ENCODE data around the gene FIGN. TPM values are rescaled to one million over a fixed set of nuclear protein-coding genes. Genes with fewer than 3 reads are reported as not detected.

FIGN gene
- total and polyA plus RNA-seq, 10 of the 15 experiments (the other 5 are each of a cell fraction or from before 2014, with no cell fraction given): under 0.01 to 0.01 TPM; not detected in 8

DNA sequence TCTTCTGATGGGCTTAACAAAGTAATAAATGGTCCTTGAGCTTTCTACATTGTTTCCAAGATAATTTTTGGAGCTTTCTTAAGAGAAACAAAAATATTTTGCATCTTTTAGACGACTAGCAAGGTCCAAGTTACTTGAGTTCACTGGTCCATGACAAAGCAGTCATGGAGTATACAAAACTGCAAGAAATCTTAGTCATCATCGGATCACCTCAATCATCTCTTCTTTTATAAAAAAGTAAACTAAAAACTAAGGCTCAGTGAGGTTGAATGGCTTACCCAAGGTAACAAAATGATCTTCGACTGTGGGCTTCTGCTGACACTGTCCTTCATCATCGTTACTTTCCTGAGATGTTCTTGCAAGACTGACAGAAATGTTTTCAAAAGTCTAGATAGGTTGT, 11.9 kb downstream of the FIGN start:
- ChIA-PET CTCF (interaction anchor here (0.9 to 1.6 kb wide), 2 partner anchors 9 to 18 kb away, joined by 3 read pairs; no protein-coding TSS in a partner anchor), SMC1A (ENCODE audit: uncharacterized antibody, unreplicated experiment) (interaction anchor here (0.7 kb wide), 1 partner anchor 1743 kb away, joined by 3 read pairs; no protein-coding TSS in a partner anchor), POLR2A (no interaction called here), RAD21 (ENCODE audit: unreplicated experiment) (no interaction called here)
- Histone ChIP-seq H3K79me2 (ENCODE audit: control insufficient read depth, insufficient read depth, low read length) (no peaks in the 10 kb centered on the region), H4K20me1 (ENCODE audit: control insufficient read depth, insufficient read depth) (no peaks in the 10 kb centered on the region), H3K9ac (ENCODE audit: control insufficient read depth, insufficient read depth, low read length) (no peak overlapping the region), H3K27me3 (replicated peaks in 1 of 2; ENCODE audit: control insufficient read depth in 2 of 2, insufficient read depth in 2 of 2, low read length in 1 of 2) (no peaks in the 10 kb centered on the region), H3K4me3 (no peak overlapping the region), H3K27ac (ENCODE audit: control insufficient read depth, insufficient read depth) (no peak overlapping the region), H3K9me3 (replicated peaks; ENCODE audit: control insufficient read depth, insufficient read depth, low read length) (no peaks in the 10 kb centered on the region), H3K4me2 (ENCODE audit: control insufficient read depth, insufficient read depth) (no peak overlapping the region), H2AFZ (ENCODE audit: control insufficient read depth, low read depth, low read length) (no peak overlapping the region), H3K36me3 (ENCODE audit: control insufficient read depth in 2 of 2, insufficient read depth in 2 of 2, low read length in 1 of 2) (no peaks in the 10 kb centered on the region), H3K4me1 (ENCODE audit: control insufficient read depth, insufficient read depth, low read length) (no peaks in the 10 kb centered on the region)
- WGBS (ENCODE audit: insufficient coverage, insufficient replicate concordance, low lambda C conversion rate, missing lambda C conversion rate): 11% methylated on average over 4 of the region's 4 CpGs
- no peak for TF ChIP-seq ZNF274 (IDR thresholded peaks at IDR 0.05; ENCODE audit: insufficient read depth, insufficient read length)
- TF ChIP-seq NFIC (IDR thresholded peaks at IDR 0.05; ENCODE audit: low read depth, low read length): no peak
- TF ChIP-seq SIN3A (IDR thresholded peaks at IDR 0.05; ENCODE audit: low read depth, low read length): no peak
- no peak for TF ChIP-seq RB1 (IDR thresholded peaks at IDR 0.05; ENCODE audit: borderline replicate concordance)
- no peak for TF ChIP-seq CTCF (IDR thresholded peaks at IDR 0.05 in 2 of 3, conservative IDR thresholded peaks at IDR 0.05 in 1 of 3; ENCODE audit: control insufficient read depth in 2 of 3, extremely low read depth in 1 of 3, insufficient read depth in 1 of 3, low read depth in 3 of 3, low read length in 3 of 3)
- DNase-seq (ENCODE audit: low read depth, low spot score): no peak
- intact Hi-C loops (cut with micrococcal nuclease; ENCODE audit: unreplicated experiment) (no loop called here), in situ Hi-C loops (cut with MboI) (no loop called here)
- no peak for ATAC-seq
- no TSS peak for BruUV-seq (replicated peaks)
- FAIRE-seq: no peak

GRCh38 chr2:163723348-163723747, 12.5 kb downstream of the FIGN start:
- intact Hi-C loops (cut with micrococcal nuclease; ENCODE audit: unreplicated experiment): no loop called here
- ChIA-PET SMC1A (ENCODE audit: uncharacterized antibody, unreplicated experiment) (interaction anchor here (0.7 kb wide), 1 partner anchor 1743 kb away, joined by 3 read pairs; no protein-coding TSS in a partner anchor), POLR2A (no interaction called here), CTCF (interaction anchor here (0.9 to 1.6 kb wide), 3 partner anchors 9 to 18 kb away, joined by 3 to 4 read pairs (median 3); no protein-coding TSS in a partner anchor), RAD21 (ENCODE audit: unreplicated experiment) (no interaction called here)
- Histone ChIP-seq H3K27me3 (replicated peaks in 1 of 2; ENCODE audit: control insufficient read depth in 2 of 2, insufficient read depth in 2 of 2, low read length in 1 of 2) (no peaks in the 10 kb centered on the region), H4K20me1 (ENCODE audit: control insufficient read depth, insufficient read depth) (no peaks in the 10 kb centered on the region), H3K9ac (ENCODE audit: control insufficient read depth, insufficient read depth, low read length) (no peak overlapping the region), H3K27ac (ENCODE audit: control insufficient read depth, insufficient read depth) (no peak overlapping the region), H3K4me1 (ENCODE audit: control insufficient read depth, insufficient read depth, low read length) (no peaks in the 10 kb centered on the region), H2AFZ (ENCODE audit: control insufficient read depth, low read depth, low read length) (no peak overlapping the region), H3K9me3 (replicated peaks; ENCODE audit: control insufficient read depth, insufficient read depth, low read length) (no peaks in the 10 kb centered on the region), H3K4me3 (no peak overlapping the region), H3K79me2 (ENCODE audit: control insufficient read depth, insufficient read depth, low read length) (no peaks in the 10 kb centered on the region), H3K4me2 (ENCODE audit: control insufficient read depth, insufficient read depth) (no peak overlapping the region), H3K36me3 (ENCODE audit: control insufficient read depth in 2 of 2, insufficient read depth in 2 of 2, low read length in 1 of 2) (no peaks in the 10 kb centered on the region)
- no peak for ATAC-seq
- DNase-seq (ENCODE audit: low read depth, low spot score): no peak
- 38% methylated on average over 3 of the region's 3 CpGs for WGBS (ENCODE audit: insufficient coverage, insufficient replicate concordance, low lambda C conversion rate, missing lambda C conversion rate)
- FAIRE-seq: no peak
- BruUV-seq (replicated peaks): no TSS peak
- in situ Hi-C loops (cut with MboI): no loop called here
- TF ChIP-seq MTA3 (IDR thresholded peaks at IDR 0.05; ENCODE audit: borderline replicate concordance, low read length) (no peak), RFX5 (IDR thresholded peaks at IDR 0.05; ENCODE audit: low read depth, low read length) (no peak), BCL11A (IDR thresholded peaks at IDR 0.05; ENCODE audit: low read depth, low read length) (no peak), E4F1 (IDR thresholded peaks at IDR 0.05; ENCODE audit: borderline replicate concordance, partially characterized antibody) (no peak), NR2F1 (conservative IDR thresholded peaks at IDR 0.05) (no peak)
- TF ChIP-seq, protein P1, sequence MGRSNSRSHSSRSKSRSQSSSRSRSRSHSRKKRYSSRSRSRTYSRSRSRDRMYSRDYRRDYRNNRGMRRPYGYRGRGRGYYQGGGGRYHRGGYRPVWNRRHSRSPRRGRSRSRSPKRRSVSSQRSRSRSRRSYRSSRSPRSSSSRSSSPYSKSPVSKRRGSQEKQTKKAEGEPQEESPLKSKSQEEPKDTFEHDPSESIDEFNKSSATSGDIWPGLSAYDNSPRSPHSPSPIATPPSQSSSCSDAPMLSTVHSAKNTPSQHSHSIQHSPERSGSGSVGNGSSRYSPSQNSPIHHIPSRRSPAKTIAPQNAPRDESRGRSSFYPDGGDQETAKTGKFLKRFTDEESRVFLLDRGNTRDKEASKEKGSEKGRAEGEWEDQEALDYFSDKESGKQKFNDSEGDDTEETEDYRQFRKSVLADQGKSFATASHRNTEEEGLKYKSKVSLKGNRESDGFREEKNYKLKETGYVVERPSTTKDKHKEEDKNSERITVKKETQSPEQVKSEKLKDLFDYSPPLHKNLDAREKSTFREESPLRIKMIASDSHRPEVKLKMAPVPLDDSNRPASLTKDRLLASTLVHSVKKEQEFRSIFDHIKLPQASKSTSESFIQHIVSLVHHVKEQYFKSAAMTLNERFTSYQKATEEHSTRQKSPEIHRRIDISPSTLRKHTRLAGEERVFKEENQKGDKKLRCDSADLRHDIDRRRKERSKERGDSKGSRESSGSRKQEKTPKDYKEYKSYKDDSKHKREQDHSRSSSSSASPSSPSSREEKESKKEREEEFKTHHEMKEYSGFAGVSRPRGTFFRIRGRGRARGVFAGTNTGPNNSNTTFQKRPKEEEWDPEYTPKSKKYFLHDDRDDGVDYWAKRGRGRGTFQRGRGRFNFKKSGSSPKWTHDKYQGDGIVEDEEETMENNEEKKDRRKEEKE (IDR thresholded peaks at IDR 0.05): no peak
